Activated T-helper 2 cell treated with anti-CD3 and anti-CD28 coated beads, Interferon-gamma antibody, Interleukin-2, Interleukin-4, amounts not matched to agents 10 μg/mL and 5 μg/mL and 100 μg/mL, durations not matched to agents 14 hours and 24 hours and 36 hours (primary cell): ENCODE measurements around the gene KIF2C. TPM values are rescaled to one million over a fixed set of nuclear protein-coding genes. Genes with fewer than 3 reads are reported as not detected.
"Not testable (repeated sequence)": the region's sequence is repeated elsewhere in the genome, so short reads cannot be mapped to it uniquely, and the experiment has no call there.

ENCODE experiments used
- DNase-seq: peaks from one replicate; pipeline ENCODE4 v3.0.0; 2021; ENCODE audit warnings: low spot score
- H3K27ac Mint-ChIP-seq: one replicate; pipeline ENCODE4 v1.8.0; 2021; ENCODE audit warnings: mixed read lengths
- H3K27me3 Mint-ChIP-seq: one replicate; pipeline ENCODE4 v1.8.0; 2021; ENCODE audit warnings: low read depth, mixed read lengths
- H3K36me3 Mint-ChIP-seq: one replicate; pipeline ENCODE4 v1.8.0; 2021; ENCODE audit warnings: low read depth, mixed read lengths
- H3K4me1 Mint-ChIP-seq: one replicate; pipeline ENCODE4 v1.8.0; 2021; ENCODE audit warnings: low read depth, mixed read lengths
- H3K4me3 Mint-ChIP-seq: one replicate; pipeline ENCODE4 v1.8.0; 2021; ENCODE audit warnings: low read depth, mild to moderate bottlenecking, moderate library complexity, mixed read lengths
- H3K9me3 Mint-ChIP-seq: one replicate; pipeline ENCODE4 v1.8.0; 2021; ENCODE audit warnings: mixed read lengths
- intact Hi-C: fragments of 100-400 bp; cut with micrococcal nuclease; formaldehyde crosslinking; loops from one replicate; pipeline ENCODE4 v1.15.1; 2023
- total RNA-seq: library from RNA; stranded (reverse); gene quantifications from 2 replicates; pipeline ENCODE4 v1.2.3, GENCODE V29; 2022

The KIF2C gene
- total RNA-seq, 1 donor from 2014 or later = 83.5 TPM

DNA sequence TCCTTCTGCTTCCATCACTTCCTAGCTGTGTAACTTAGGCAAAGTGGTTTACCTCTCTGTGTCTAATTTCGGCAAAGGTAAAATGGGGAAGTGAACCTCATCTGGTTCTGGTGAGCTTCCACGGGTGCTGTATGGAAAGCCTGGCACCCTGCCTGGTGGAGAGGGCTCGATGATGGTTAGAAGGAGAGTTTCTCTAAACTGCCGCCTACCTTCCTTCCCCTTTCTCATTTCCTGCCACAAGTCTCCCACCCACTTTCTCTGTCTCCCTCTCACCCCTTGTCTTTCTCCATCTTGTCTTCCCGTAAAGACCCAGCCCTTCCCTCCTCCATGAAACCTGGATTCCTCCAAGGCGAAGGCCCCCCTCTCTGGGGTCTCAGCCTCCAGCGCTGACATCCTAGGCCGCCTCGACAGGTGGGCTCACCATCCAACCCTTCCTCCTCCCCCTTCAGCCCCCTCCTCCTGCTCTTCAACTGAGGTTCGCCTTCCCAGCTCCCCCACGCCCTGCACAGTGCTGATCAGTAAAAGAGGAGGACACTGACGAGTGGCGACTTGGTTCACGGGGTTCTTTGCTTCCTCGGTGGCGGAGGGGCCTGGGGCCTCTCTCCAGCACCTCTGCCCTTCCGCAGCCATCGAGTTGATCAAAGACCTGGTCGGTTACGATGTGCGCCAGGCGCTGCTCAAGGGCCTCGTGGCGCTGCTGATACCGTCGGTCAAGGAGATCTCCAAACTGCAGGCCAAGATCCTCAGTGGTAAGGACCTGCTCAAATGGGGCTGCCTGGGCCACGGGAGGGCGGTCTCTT, 15.9 kb upstream of the KIF2C start:
- no peak for DNase-seq
- Mint-ChIP-seq H3K4me1 (peaks cover 64% of the 10 kb centered on the region), H3K27me3 (no peaks in the 10 kb centered on the region), H3K36me3 (peaks cover 18% of the 10 kb centered on the region), H3K9me3 (no peaks in the 10 kb centered on the region), H3K27ac (peak overlapping the region; percentile 99), H3K4me3 (peak overlapping the region; percentile 86)
- intact Hi-C loops = no loop called here

DNA sequence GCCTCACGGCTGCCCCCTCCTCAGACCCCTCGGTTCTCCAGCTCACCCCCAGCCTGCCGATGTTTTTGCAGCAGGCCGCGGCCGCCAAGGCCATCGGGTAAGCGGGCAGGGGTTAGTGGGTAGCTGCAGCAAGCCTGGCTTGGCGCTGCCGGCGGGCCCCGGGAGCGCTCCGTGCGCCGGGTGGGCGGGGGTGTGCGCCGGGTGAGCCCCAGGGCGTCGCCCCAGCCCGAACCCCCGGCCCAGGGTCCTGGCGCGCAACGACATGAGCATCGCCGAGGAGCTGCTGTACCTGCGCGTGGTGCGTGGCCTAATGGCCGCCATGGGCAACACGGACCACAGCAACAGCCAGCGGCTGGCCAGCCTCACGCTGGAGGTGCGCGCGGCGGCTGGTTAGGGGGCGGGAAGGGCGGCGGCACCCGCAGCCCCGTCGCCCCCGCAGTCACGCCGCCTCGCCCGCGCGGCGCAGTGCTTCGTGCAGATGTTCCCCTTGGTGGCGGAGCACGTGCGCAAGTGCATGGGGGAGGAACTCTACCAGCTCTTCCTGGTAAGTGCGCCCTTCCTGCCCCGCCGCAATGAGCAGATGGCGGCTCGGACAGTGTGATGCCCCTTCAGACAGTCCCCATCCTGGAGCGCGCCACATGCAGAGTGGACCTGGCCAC, 15.2 kb upstream of the KIF2C start:
- no peak for DNase-seq
- peaks cover 61% of the 10 kb centered on the region for H3K4me1 Mint-ChIP-seq

GRCh38 chr1:44724955-44725698, 14.5 kb upstream of the KIF2C start:
- Mint-ChIP-seq H3K27ac (peak overlapping the region; percentile 92), H3K27me3 (no peaks in the 10 kb centered on the region), H3K4me3 (peak overlapping the region; percentile 86), H3K36me3 (peaks cover 18% of the 10 kb centered on the region), H3K4me1 (peaks cover 58% of the 10 kb centered on the region), H3K9me3 (no peaks in the 10 kb centered on the region)
- no peak for DNase-seq
- intact Hi-C loops = no loop called here

More for the DNA sequence above, 15.2 kb upstream of the KIF2C start:
- H3K27me3 Mint-ChIP-seq = no peaks in the 10 kb centered on the region
- no peaks in the 10 kb centered on the region for H3K9me3 Mint-ChIP-seq
- no peak overlapping the region for H3K27ac Mint-ChIP-seq
- intact Hi-C loops = no loop called here
- peak overlapping the region; percentile 86 for H3K4me3 Mint-ChIP-seq
- peaks cover 18% of the 10 kb centered on the region for H3K36me3 Mint-ChIP-seq

DNA sequence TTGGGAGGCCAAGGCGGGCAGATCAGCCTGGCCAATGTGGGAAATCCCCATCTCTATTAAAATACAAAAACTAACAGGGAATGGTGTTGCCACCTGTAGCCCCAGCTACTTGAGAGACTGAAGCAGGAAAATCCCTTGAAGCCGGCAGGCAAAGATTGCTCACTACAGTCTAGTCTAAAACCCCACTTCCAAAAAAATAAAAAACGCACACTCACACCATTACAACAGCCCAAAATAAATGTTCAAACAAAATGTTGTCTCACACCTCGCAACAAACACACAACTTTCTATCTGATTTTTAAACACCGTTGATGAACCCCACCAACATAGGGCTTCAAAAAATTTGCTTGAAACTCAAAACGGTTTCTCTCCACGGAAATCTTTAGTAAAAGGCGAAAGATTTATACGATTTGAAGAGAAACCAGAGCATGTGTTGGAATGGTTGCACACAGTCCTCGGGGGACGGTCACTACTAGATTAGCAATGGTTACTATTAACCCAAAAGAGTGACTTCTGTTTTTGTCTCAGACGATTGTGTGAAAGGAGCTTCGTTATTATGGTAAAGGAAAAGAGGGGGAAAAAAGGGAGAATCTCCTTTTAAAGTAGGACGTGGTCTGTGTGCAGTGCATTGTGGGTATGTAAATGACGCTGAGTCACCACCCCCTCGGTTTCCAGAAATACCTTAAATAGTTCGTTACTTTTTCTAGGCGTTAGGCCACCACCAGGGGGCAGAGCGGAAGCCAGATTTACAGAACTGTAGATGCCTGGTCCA, 8.7 kb upstream of the KIF2C start, which contains the start of gene RNU5D-1:
Gene RNU5D-1 (minus strand): TSS at position 430 of the 772 bp plus-strand sequence.
- Mint-ChIP-seq H3K27me3 (no peaks in the 10 kb centered on the region), H3K9me3 (no peaks in the 10 kb centered on the region), H3K27ac (peak within 1 kb of the TSS; percentile 100), H3K4me1 (peaks cover 33% of the 10 kb centered on the region), H3K4me3 (peak within 1 kb of the TSS; percentile 70), H3K36me3 (peaks cover 8% of the 10 kb centered on the region)
- intact Hi-C loops = loop anchor here (1.0 to 2.0 kb wide), 10 partner anchors 8 to 790 kb away; partner anchors contain the start of genes ARMH1, BTBD19, KIF2C and PRDX1
- peak; percentile 88 for DNase-seq

- intact Hi-C loops = no loop called here
- no peak for DNase-seq
- Mint-ChIP-seq H3K4me1 (peaks cover 19% of the 10 kb centered on the region), H3K36me3 (no peaks in the 10 kb centered on the region), H3K27ac (no peak overlapping the region), H3K4me3 (no peak overlapping the region), H3K27me3 (no peaks in the 10 kb centered on the region), H3K9me3 (no peaks in the 10 kb centered on the region)
Measured at GRCh38 chr1:44733365-44733764, 6.3 kb upstream of the KIF2C start.

GRCh38 chr1:44733784-44734183, 5.9 kb upstream of the KIF2C start:
- no peak for DNase-seq
- Mint-ChIP-seq H3K27ac (no peak overlapping the region), H3K27me3 (no peaks in the 10 kb centered on the region), H3K4me3 (no peak overlapping the region), H3K4me1 (peaks cover 18% of the 10 kb centered on the region), H3K36me3 (no peaks in the 10 kb centered on the region), H3K9me3 (no peaks in the 10 kb centered on the region)
- intact Hi-C loops = no loop called here

DNA sequence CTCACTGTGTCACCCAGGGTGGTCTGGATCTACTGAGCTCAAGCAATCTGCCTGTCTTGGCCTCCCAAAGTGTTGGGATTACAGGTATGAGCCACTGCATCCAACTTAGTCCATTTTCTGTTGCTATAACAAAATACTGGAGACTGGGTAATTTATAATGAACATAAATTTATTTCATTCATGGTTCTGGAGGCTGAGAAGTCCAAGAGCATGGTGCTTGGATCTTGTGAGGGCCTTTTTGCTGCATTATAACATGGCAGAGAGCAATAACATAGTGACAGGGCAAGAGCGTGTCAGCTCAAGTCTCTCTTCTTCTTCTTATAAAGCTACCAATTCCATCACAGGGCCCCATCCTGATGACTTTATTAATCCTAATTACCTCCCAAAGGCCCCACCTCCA, 3.6 kb upstream of the KIF2C start:
- intact Hi-C loops = no loop called here
- Mint-ChIP-seq H3K36me3 (peaks cover 9% of the 10 kb centered on the region), H3K9me3 (no peaks in the 10 kb centered on the region), H3K27ac (no peak overlapping the region), H3K4me3 (no peak overlapping the region), H3K4me1 (peaks cover 18% of the 10 kb centered on the region), H3K27me3 (no peaks in the 10 kb centered on the region)
- DNase-seq = no peak

GRCh38 chr1:44738953-44739306, 707 bp upstream of the KIF2C start:
- Mint-ChIP-seq H3K4me3 (peak overlapping the region; percentile 90), H3K4me1 (peaks cover 23% of the 10 kb centered on the region), H3K27ac (peak overlapping the region; percentile 86), H3K36me3 (peaks cover 28% of the 10 kb centered on the region)
- not testable (repeated sequence) for DNase-seq, H3K9me3 Mint-ChIP-seq, H3K27me3 Mint-ChIP-seq
- intact Hi-C loops = loop anchor here (1.0 to 2.0 kb wide), 3 partner anchors 8 to 70 kb away; partner anchors contain the start of genes RNU5D-1 and RPS8

GRCh38 chr1:44740179-44740617, 561 bp downstream of the KIF2C start:
- Mint-ChIP-seq H3K4me3 (peak overlapping the region; percentile 90), H3K9me3 (no peaks in the 10 kb centered on the region), H3K27me3 (no peaks in the 10 kb centered on the region), H3K27ac (peak overlapping the region; percentile 86), H3K36me3 (peaks cover 38% of the 10 kb centered on the region), H3K4me1 (peaks cover 30% of the 10 kb centered on the region)
- DNase-seq = no peak
- intact Hi-C loops = no loop called here

DNA sequence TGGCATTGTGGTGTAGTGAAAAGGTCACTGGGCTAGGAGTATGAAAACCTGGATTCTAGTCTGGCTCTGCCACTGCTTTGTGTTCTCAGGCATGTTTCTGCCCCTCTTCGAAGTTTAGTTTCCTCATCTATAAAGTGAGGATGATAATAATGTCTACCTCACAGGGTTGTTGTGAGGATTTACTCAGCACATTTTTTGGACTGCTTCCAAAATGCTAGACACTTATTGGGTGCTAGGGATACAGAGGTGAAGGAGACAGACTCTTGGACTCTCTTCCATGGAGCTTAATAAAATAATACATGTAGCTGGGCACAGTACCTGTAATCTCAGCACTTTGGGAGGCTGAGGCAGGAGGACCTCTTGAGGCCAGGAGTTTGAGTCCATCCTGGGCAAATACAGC, 3.6 kb downstream of the KIF2C start:
- no peak for DNase-seq
- peaks cover 39% of the 10 kb centered on the region for H3K4me1 Mint-ChIP-seq
- peak overlapping the region; percentile 88 for H3K27ac Mint-ChIP-seq
- no peaks in the 10 kb centered on the region for H3K27me3 Mint-ChIP-seq
- no peaks in the 10 kb centered on the region for H3K9me3 Mint-ChIP-seq
- peak overlapping the region; percentile 54 for H3K4me3 Mint-ChIP-seq
- peaks cover 61% of the 10 kb centered on the region for H3K36me3 Mint-ChIP-seq
- intact Hi-C loops = no loop called here

- H3K36me3 Mint-ChIP-seq = peaks cover 64% of the 10 kb centered on the region
- no peaks in the 10 kb centered on the region for H3K27me3 Mint-ChIP-seq
- no peaks in the 10 kb centered on the region for H3K9me3 Mint-ChIP-seq
- intact Hi-C loops = no loop called here
- H3K4me3 Mint-ChIP-seq = no peak overlapping the region
- H3K4me1 Mint-ChIP-seq = peaks cover 25% of the 10 kb centered on the region
- DNase-seq = no peak
- no peak overlapping the region for H3K27ac Mint-ChIP-seq
Measured at GRCh38 chr1:44747878-44748277, 8.2 kb downstream of the KIF2C start.

- intact Hi-C loops = no loop called here
- peak overlapping the region; percentile 38 for H3K27ac Mint-ChIP-seq
- no peak for DNase-seq
- no peaks in the 10 kb centered on the region for H3K9me3 Mint-ChIP-seq
- peaks cover 86% of the 10 kb centered on the region for H3K36me3 Mint-ChIP-seq
- H3K4me1 Mint-ChIP-seq = peaks cover 2% of the 10 kb centered on the region
- H3K4me3 Mint-ChIP-seq = no peak overlapping the region
- no peaks in the 10 kb centered on the region for H3K27me3 Mint-ChIP-seq
Measured at GRCh38 chr1:44757420-44757819, 17.8 kb downstream of the KIF2C start.
